HuH-7 (cell line): Measurements from ENCODE around the gene REEP6.
"Not testable (repeated sequence)": the region's sequence is repeated elsewhere in the genome, so short reads cannot be mapped to it uniquely, and the experiment has no call there.

ENCODE experiments used
- DNase-seq: peaks from one replicate; pipeline ENCODE4 v3.0.0; 2011; ENCODE audit warnings: low spot score

Gene REEP6

GRCh38 chr19:1507763-1508506 is 17.0 kb downstream of the REEP6 start:
- DNase-seq: peak; percentile 100

- DNase-seq: no peak
These were observed 17.5 kb downstream of the REEP6 start for GRCh38 chr19:1508507-1508856.

- DNase-seq: no peak
These were observed 18.8 kb downstream of the REEP6 start for GRCh38 chr19:1509602-1510441.

- DNase-seq: no peak
These were observed 19.4 kb downstream of the REEP6 start for GRCh38 chr19:1510442-1510806.

- no peak for DNase-seq
These were observed 19.8 kb downstream of the REEP6 start for GRCh38 chr19:1510807-1511206.

- DNase-seq: no peak
These were observed 20.6 kb downstream of the REEP6 start for GRCh38 chr19:1511318-1512317.

GRCh38 chr19:1512671-1513498 is 21.9 kb downstream of the REEP6 start, which contains the start of gene ADAMTSL5:
Gene ADAMTSL5 (minus strand): TSS chr19:1513019. CDS start chr19:1510943, 2,076 bp downstream.
- DNase-seq: peak; percentile 78

GRCh38 chr19:1513499-1514294 is 22.7 kb downstream of the REEP6 start:
- peak; percentile 74 for DNase-seq

GRCh38 chr19:1514295-1514661 is 23.3 kb downstream of the REEP6 start:
- DNase-seq: no peak

GRCh38 chr19:1514986-1515721 is 24.2 kb downstream of the REEP6 start:
- DNase-seq: no peak

- no peak for DNase-seq
These were observed 25.4 kb downstream of the REEP6 start for GRCh38 chr19:1516395-1516753.

- DNase-seq: no peak
These were observed 27.5 kb downstream of the REEP6 start for GRCh38 chr19:1518471-1518870.

GRCh38 chr19:1519802-1520201 is 28.8 kb downstream of the REEP6 start:
- not testable (repeated sequence) for DNase-seq

- DNase-seq: no peak
These were observed 29.3 kb downstream of the REEP6 start for GRCh38 chr19:1520203-1520780.

- no peak for DNase-seq
These were observed 30.7 kb downstream of the REEP6 start for GRCh38 chr19:1521636-1522035.

GRCh38 chr19:1522061-1522460 is 31.1 kb downstream of the REEP6 start:
- no peak for DNase-seq

GRCh38 chr19:1522838-1523237 is 31.9 kb downstream of the REEP6 start:
- DNase-seq: no peak

GRCh38 chr19:1523412-1524286 is 32.7 kb downstream of the REEP6 start, which contains the start of gene PLK5:
Gene PLK5 (plus strand): TSS chr19:1524077. CDS start chr19:1526997, 2,920 bp downstream.
- no peak for DNase-seq
